Fibroblast of lung (primary cell): ENCODE results near the gene ZNF333. TPM values are rescaled to one million over a fixed set of nuclear protein-coding genes. Genes with fewer than 3 reads are reported as not detected.

Source experiments
- DNase-seq, 2 donors: peaks; one replicate each; pipeline versions ENCODE4 v3.0.0 to v3.0.0-alpha.2; 2010; ENCODE audit warnings: low read depth in 2 of 2
- H2AFZ ChIP-seq: 2 replicates; pipeline ENCODE4 v1.5.1; 2012; ENCODE audit warnings: low read length, control low read depth, inconsistent platforms
- H3K27ac ChIP-seq: 2 replicates; pipeline ENCODE4 v1.5.1; 2011; ENCODE audit warnings: low read length, control low read depth; ENCODE audit not compliant: insufficient read depth
- H3K27me3 ChIP-seq: 2 replicates; pipeline ENCODE4 v1.5.1; 2011; ENCODE audit warnings: mild to moderate bottlenecking, low read length; ENCODE audit not compliant: control insufficient read depth, insufficient read depth
- H3K36me3 ChIP-seq: 2 replicates; pipeline ENCODE4 v1.5.1; 2011; ENCODE audit warnings: low read length; ENCODE audit not compliant: control insufficient read depth, insufficient read depth
- H3K4me1 ChIP-seq: 2 replicates; pipeline ENCODE4 v1.5.1; 2011; ENCODE audit warnings: low read length; ENCODE audit not compliant: control insufficient read depth, insufficient read depth; ENCODE audit errors: extremely low read depth
- H3K4me2 ChIP-seq: 2 replicates; pipeline ENCODE4 v1.5.1; 2011; ENCODE audit warnings: low read length, control low read depth; ENCODE audit not compliant: insufficient read depth; ENCODE audit errors: extremely low read depth
- H3K4me3 ChIP-seq, 4 experiments: fragments of 200-600 bp in 1 of 4; sonication (generic) in 1 of 4; replicated peaks in 1 of 4; 2 replicates each; pipeline ENCODE4 v1.5.1; 2011 to 2016; ENCODE audit warnings: low read length in 4 of 4, low read depth in 3 of 4, mild to moderate bottlenecking in 3 of 4, control low read depth in 2 of 4, inconsistent platforms in 1 of 4, mixed read lengths in 1 of 4; ENCODE audit not compliant: insufficient read depth in 1 of 4; ENCODE audit errors: control extremely low read depth in 1 of 4
- H3K79me2 ChIP-seq: 2 replicates; pipeline ENCODE4 v1.5.1; 2012; ENCODE audit warnings: mild to moderate bottlenecking, low read length, inconsistent platforms; ENCODE audit not compliant: control insufficient read depth, insufficient read depth
- H3K9ac ChIP-seq: 2 replicates; pipeline ENCODE4 v1.5.1; 2011; ENCODE audit warnings: mild to moderate bottlenecking, low read length, control low read depth; ENCODE audit not compliant: insufficient read depth
- H3K9me3 ChIP-seq: 2 replicates; pipeline ENCODE4 v1.5.1; 2012; ENCODE audit warnings: low read depth, low read length; ENCODE audit not compliant: control insufficient read depth, insufficient read depth
- H4K20me1 ChIP-seq: 2 replicates; pipeline ENCODE4 v1.5.1; 2011; ENCODE audit warnings: low read length; ENCODE audit not compliant: control insufficient read depth, insufficient read depth; ENCODE audit errors: extremely low read depth
- CTCF ChIP-seq, 2 donors: IDR thresholded peaks in 1 of 2; conservative IDR thresholded peaks in 1 of 2; 1 replicate in 1 of 2; 2 replicates in 1 of 2; pipeline ENCODE4 v1.5.1; 2011 to 2012; ENCODE audit warnings: low read length in 2 of 2, control low read depth in 1 of 2, inconsistent platforms in 1 of 2, low read depth in 1 of 2, mild to moderate bottlenecking in 1 of 2
- EZH2 ChIP-seq: IDR thresholded peaks from 2 replicates; pipeline ENCODE4 v1.5.1; 2012; ENCODE audit warnings: low read length, control low read depth, mild to moderate bottlenecking; ENCODE audit errors: missing control alignments
- polyA plus RNA-seq, 2 donors: library from polyadenylated mRNA; depleted of rRNA in 1 of 2; stranded (reverse) in 1 of 2; unstranded in 1 of 2; fragments of >200 nt; gene quantifications; 2 replicates each; pipeline ENCODE4 v1.2.1, GENCODE V29; 2011 to 2012; ENCODE audit warnings: missing spikeins in 1 of 2
- total RNA-seq: library from RNA; depleted of rRNA; stranded (reverse); fragments of >200 nt; gene quantifications from 2 replicates; pipeline ENCODE4 v1.2.1, GENCODE V29; 2014

Gene ZNF333
- total and polyA plus RNA-seq, 2 donors (not counting 1 experiment from before 2014, with no cell fraction given): 10.0 to 26.9 TPM

- no peak overlapping the region for H3K4me2 ChIP-seq
- no peak overlapping the region for H2AFZ ChIP-seq
- TF ChIP-seq EZH2: no peak
- no peak for TF ChIP-seq CTCF (conservative IDR thresholded peaks at IDR 0.05 in 1 of 2, IDR thresholded peaks at IDR 0.05 in 1 of 2; ENCODE audit: low read depth in 1 of 2, low read length in 2 of 2)
- H3K27ac ChIP-seq: no peak overlapping the region
- H3K27me3 ChIP-seq: no peaks in the 10 kb centered on the region
- no peak for DNase-seq
- no peak overlapping the region for H3K4me3 ChIP-seq
- H3K36me3 ChIP-seq: peaks cover 12% of the 10 kb centered on the region
- H3K79me2 ChIP-seq: no peaks in the 10 kb centered on the region
- H3K9ac ChIP-seq: no peak overlapping the region
- peaks cover 15% of the 10 kb centered on the region for H3K9me3 ChIP-seq
- H4K20me1 ChIP-seq: no peaks in the 10 kb centered on the region
- H3K4me1 ChIP-seq: no peaks in the 10 kb centered on the region
Measured at GRCh38 chr19:14719162-14719561, 29.3 kb downstream of the ZNF333 start.

GRCh38 chr19:14722127-14722526 lies 32.3 kb downstream of the ZNF333 start:
- H3K9me3 ChIP-seq: peaks cover 12% of the 10 kb centered on the region
- no peak for DNase-seq
- H3K36me3 ChIP-seq: peaks cover 2% of the 10 kb centered on the region

GRCh38 chr19:14728595-14728994 lies 38.7 kb downstream of the ZNF333 start:
- no peak overlapping the region for H3K9ac ChIP-seq
- H3K4me1 ChIP-seq: no peaks in the 10 kb centered on the region
- H3K9me3 ChIP-seq: no peaks in the 10 kb centered on the region
- no peaks in the 10 kb centered on the region for H3K79me2 ChIP-seq
- H3K4me2 ChIP-seq: no peak overlapping the region
- H3K36me3 ChIP-seq: no peaks in the 10 kb centered on the region
- TF ChIP-seq CTCF (conservative IDR thresholded peaks at IDR 0.05 in 1 of 2, IDR thresholded peaks at IDR 0.05 in 1 of 2; ENCODE audit: low read depth in 1 of 2, low read length in 2 of 2) (no peak), EZH2 (no peak)
- no peak overlapping the region for H3K27ac ChIP-seq
- no peak for DNase-seq
- H3K27me3 ChIP-seq: no peaks in the 10 kb centered on the region
- no peak overlapping the region for H2AFZ ChIP-seq
- no peak overlapping the region for H3K4me3 ChIP-seq
- H4K20me1 ChIP-seq: no peaks in the 10 kb centered on the region

More at GRCh38 chr19:14722127-14722526, 32.3 kb downstream of the ZNF333 start:
- H2AFZ ChIP-seq: no peak overlapping the region
- no peak overlapping the region for H3K4me2 ChIP-seq
- H3K27me3 ChIP-seq: no peaks in the 10 kb centered on the region
- H3K79me2 ChIP-seq: no peaks in the 10 kb centered on the region
- no peak overlapping the region for H3K4me3 ChIP-seq
- no peak for TF ChIP-seq EZH2
- no peak for TF ChIP-seq CTCF (conservative IDR thresholded peaks at IDR 0.05 in 1 of 2, IDR thresholded peaks at IDR 0.05 in 1 of 2; ENCODE audit: low read depth in 1 of 2, low read length in 2 of 2)
- H3K9ac ChIP-seq: no peak overlapping the region
- no peak overlapping the region for H3K27ac ChIP-seq
- no peaks in the 10 kb centered on the region for H4K20me1 ChIP-seq
- H3K4me1 ChIP-seq: no peaks in the 10 kb centered on the region
